ENCODE data around the gene CHRNA1.

DNA sequence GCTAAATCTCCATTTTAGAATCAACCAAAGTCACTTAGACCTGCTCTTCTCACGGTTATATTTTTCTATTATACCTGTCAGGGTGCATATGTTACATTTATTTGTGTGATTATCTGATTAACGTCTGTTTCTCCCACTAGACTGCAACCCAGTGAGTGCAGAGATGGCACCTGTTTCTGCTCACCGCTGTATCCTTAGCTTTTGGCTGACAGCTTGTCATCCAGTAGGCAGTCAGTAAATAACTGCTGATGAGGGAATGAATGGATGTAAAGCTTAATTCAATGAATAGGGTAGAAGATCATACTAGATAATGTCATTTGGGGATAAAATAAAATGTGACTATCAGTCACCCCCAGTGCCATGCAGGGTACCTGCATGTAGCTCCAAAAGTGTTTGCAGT is 6.9 kb upstream of the CHRNA1 start:
- TF ChIP-seq, protein P1, sequence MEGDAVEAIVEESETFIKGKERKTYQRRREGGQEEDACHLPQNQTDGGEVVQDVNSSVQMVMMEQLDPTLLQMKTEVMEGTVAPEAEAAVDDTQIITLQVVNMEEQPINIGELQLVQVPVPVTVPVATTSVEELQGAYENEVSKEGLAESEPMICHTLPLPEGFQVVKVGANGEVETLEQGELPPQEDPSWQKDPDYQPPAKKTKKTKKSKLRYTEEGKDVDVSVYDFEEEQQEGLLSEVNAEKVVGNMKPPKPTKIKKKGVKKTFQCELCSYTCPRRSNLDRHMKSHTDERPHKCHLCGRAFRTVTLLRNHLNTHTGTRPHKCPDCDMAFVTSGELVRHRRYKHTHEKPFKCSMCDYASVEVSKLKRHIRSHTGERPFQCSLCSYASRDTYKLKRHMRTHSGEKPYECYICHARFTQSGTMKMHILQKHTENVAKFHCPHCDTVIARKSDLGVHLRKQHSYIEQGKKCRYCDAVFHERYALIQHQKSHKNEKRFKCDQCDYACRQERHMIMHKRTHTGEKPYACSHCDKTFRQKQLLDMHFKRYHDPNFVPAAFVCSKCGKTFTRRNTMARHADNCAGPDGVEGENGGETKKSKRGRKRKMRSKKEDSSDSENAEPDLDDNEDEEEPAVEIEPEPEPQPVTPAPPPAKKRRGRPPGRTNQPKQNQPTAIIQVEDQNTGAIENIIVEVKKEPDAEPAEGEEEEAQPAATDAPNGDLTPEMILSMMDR (IDR thresholded peaks at IDR 0.05; ENCODE audit: insufficient read depth, low read depth, low read length), result no peak
- TF ChIP-seq EZH2 (IDR thresholded peaks at IDR 0.05; ENCODE audit: insufficient read depth, low read length), result no peak
